Heart right ventricle (tissue), 16 donors: ENCODE results near the gene LRP1. TPM values are rescaled to one million over a fixed set of nuclear protein-coding genes. Genes with fewer than 3 reads are reported as not detected.

Experiments used
- ATAC-seq, 8 donors: fragments of 200-7000 bp; cut with Tn5 transposase; one replicate each; pipeline ENCODE4 v1.9.1; 2020; ENCODE audit warnings: mild to moderate bottlenecking in 8 of 8, moderate library complexity in 8 of 8, moderate number of reproducible peaks in 1 of 8
- DNase-seq, 2 donors: peaks; one replicate each; pipeline ENCODE4 v3.0.0-alpha.2; 2020
- H3K27ac ChIP-seq, 10 donors: fragments of 200-600 bp; sonication (generic) in 2 of 10; one replicate each; pipeline versions ENCODE4 v1.5.0 to v1.8.0; 2020 to 2022; ENCODE audit warnings: mild to moderate bottlenecking in 3 of 10
- H3K27me3 ChIP-seq, 7 donors: fragments of 200-600 bp; one replicate each; pipeline ENCODE4 v1.8.0; 2021 to 2022; ENCODE audit warnings: mild to moderate bottlenecking in 2 of 7
- H3K36me3 ChIP-seq, 9 donors: fragments of 200-600 bp; sonication (generic) in 1 of 9; one replicate each; pipeline versions ENCODE4 v1.5.0 to v1.8.0; 2020 to 2022; ENCODE audit warnings: mild to moderate bottlenecking in 2 of 9
- H3K4me1 ChIP-seq, 9 donors: fragments of 200-600 bp; sonication (generic) in 1 of 9; one replicate each; pipeline versions ENCODE4 v1.5.0 to v1.8.0; 2020 to 2022; ENCODE audit warnings: mild to moderate bottlenecking in 4 of 9
- H3K4me3 ChIP-seq, 10 donors: fragments of 200-600 bp; sonication (generic) in 2 of 10; one replicate each; pipeline versions ENCODE4 v1.5.0 to v1.8.0; 2020 to 2022; ENCODE audit warnings: mild to moderate bottlenecking in 7 of 10, moderate library complexity in 2 of 10
- H3K9me3 ChIP-seq, 11 donors: fragments of 200-600 bp in 10 of 11; sonication (generic) in 2 of 11; one replicate each; pipeline versions ENCODE4 v1.5.0 to v1.8.0; 2013 to 2022; ENCODE audit warnings: mild to moderate bottlenecking in 2 of 11, control low read depth in 1 of 11, moderate library complexity in 1 of 11
- CTCF ChIP-seq, 9 donors: fragments of 200-600 bp; sonication (generic) in 2 of 9; IDR thresholded peaks; one replicate each; pipeline versions ENCODE4 v1.5.0 to v1.8.0; 2021 to 2022; ENCODE audit warnings: antibody characterized with exemption in 9 of 9, mild to moderate bottlenecking in 5 of 9, moderate library complexity in 1 of 9
- WGBS, 2 donors: extraction: QIAGEN DNeasy Blood & Tissue Kit; methylation state at CpG; one replicate each; pipeline ENCODE4 v1.1.7; 2013; ENCODE audit warnings: inconsistent platforms in 1 of 2; 5-methylcytosine and 5-hydroxymethylcytosine counted together
- intact Hi-C, 10 donors: fragments of 100-400 bp; cut with DNase I; formaldehyde crosslinking; loops; one replicate each; pipeline versions ENCODE4 v1.11.1 to v1.14.2; 2022
- polyA plus RNA-seq, 2 donors: library from polyadenylated mRNA; stranded (reverse); fragments of 200-250 nt; gene quantifications; one replicate each; pipeline ENCODE4 v1.2.3, GENCODE V29; 2013
- total RNA-seq, 10 donors: library from RNA; stranded (reverse); fragmentation: NEBNext Ultra II Directional in 3 of 10; extraction: Animal tissue kit (Norgen Biotek cat#: 25700) in 3 of 10; gene quantifications; one replicate each; pipeline versions ENCODE4 v1.2.1 to v1.2.4, GENCODE V29; 2021 to 2023
- donor health status: Arrhythmogenic right ventricular cardiomyopathy.
- donor health status: ischemic (EF 13 %, LVEDD 7.1; RV severe dilation, severe dysfunction).
- donor health status: healthy with polysubstance abuse.
- donor health status: DM: no; HTN: yes; CAD: no.
- donor health status: DM: no; HTN: no; CAD: no.
- donor health status: ischemic (EF 25% LVEDD 6.9; RV normal size, moderate dysfunction).
- donor health status: ischemic (EF 25% LVEDD 5.7; RV mildly dilated, moderate dysfunction).
- donor health status: healthy.
- donor health status: DM: yes; HTN: yes; CAD: no.
- donor health status: Ischemic cardiomyopathy.
- donor health status: ischemic (EF 35%, LVEDD 5.7; RV mildly dilated, moderate dysfunction).
- donor health status: nonischemic (EF 11% LVEDD 7.7; RV severe dilation, severe dysfunction).
- donor health status: DM: yes; HTN: yes; CAD: no.
- donor health status: PGD.
- donor health status: ischemic (EF 29% LVEDD 5.4; RV normal size, mild dysfunction).
- donor health status: nonischemic (EF 23%, LVEDD 6.1; RV moderate dilation, normal function).

The LRP1 gene
- total and polyA plus RNA-seq, 12 donors = 46.3 to 259 (median 69.3) TPM

DNA sequence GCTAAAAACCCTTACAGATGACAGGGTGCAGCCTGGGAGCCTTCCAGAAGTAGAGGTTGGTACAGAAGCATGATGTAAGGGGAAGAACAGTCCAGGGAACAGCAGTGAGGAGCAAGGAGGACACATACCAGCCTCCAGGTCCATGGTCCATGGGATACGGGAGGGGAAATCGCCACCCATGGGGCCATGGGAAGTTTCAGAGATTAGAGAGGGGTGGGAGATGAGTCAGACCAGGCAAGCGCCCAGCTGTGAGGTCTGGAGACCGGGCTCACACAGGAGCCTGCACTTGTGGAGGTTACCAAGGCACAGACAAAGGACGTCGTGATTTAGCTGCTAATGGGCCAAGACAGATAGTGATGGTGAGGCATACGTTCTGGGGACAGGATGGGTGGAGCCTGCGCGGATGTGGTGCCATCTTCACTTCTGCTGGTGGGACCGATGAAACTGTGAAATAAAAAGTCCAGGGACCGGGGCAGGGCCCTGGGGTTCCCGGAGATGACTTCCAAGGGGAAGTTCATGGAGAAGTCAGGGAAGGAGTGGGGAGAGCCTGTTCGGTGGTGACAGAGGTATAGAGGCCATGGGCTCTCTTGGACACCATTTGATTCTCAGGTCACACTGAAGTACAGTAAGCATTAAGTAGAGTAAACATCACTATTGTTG, 36.8 kb downstream of the LRP1 start:
- no peak for TF ChIP-seq CTCF (IDR thresholded peaks at IDR 0.05)
- Histone ChIP-seq H3K36me3 (peaks cover 0 to 100% (median 62%) of the 10 kb centered on the region in 9 donors), H3K9me3 (no peaks in the 10 kb centered on the region), H3K4me1 (peaks cover 0 to 33% (median 0%) of the 10 kb centered on the region in 9 donors), H3K27ac (peak overlapping the region in 1 of 10 donors; percentile 48), H3K27me3 (no peaks in the 10 kb centered on the region), H3K4me3 (no peak overlapping the region)
- ATAC-seq (no peak), DNase-seq (no peak)
- WGBS, 2 donors = 75 to 80% methylated on average over 13 of the region's 13 CpGs
- intact Hi-C loops = no loop called here

GRCh38 chr12:57165741-57166140, 37.5 kb downstream of the LRP1 start:
- no peak overlapping the region for H3K27ac ChIP-seq
- TF ChIP-seq CTCF (IDR thresholded peaks at IDR 0.05) = no peak
- no peaks in the 10 kb centered on the region for H3K27me3 ChIP-seq
- intact Hi-C loops = no loop called here
- peaks cover 0 to 26% (median 0%) of the 10 kb centered on the region in 9 donors for H3K4me1 ChIP-seq
- no peak for DNase-seq
- no peak for ATAC-seq
- 88 to 89% methylated on average over 19 of the region's 19 CpGs for WGBS, 2 donors
- H3K36me3 ChIP-seq = peaks cover 0 to 100% (median 57%) of the 10 kb centered on the region in 9 donors
- no peaks in the 10 kb centered on the region for H3K9me3 ChIP-seq
- H3K4me3 ChIP-seq = no peak overlapping the region

GRCh38 chr12:57166971-57167371, 38.7 kb downstream of the LRP1 start:
- peaks cover 0 to 98% (median 46%) of the 10 kb centered on the region in 9 donors for H3K36me3 ChIP-seq

DNA sequence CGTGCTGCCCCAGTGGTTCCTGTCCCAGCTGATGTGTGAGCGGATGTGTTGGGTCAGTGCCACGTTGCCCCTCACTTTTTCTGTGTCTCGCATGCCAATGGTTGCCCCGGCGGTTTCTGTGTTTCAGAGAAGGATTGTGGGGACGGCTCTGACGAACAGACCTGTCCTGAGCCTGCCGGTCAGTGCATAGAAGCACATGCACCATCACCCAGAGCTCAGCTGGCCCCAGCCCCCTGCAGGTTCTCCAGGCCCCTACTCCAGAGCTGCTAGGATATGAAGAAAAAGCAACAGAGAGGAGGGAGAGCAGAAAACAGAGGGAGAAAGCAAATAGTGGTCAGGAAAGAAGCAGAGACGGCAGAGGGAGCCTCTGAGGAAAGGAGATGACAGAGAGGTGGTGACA, 39.8 kb downstream of the LRP1 start:
- 83 to 87% methylated on average over 10 of the region's 10 CpGs for WGBS, 2 donors
- intact Hi-C loops = no loop called here
- ATAC-seq (no peak), DNase-seq (no peak)
- no peak for TF ChIP-seq CTCF (IDR thresholded peaks at IDR 0.05)
- Histone ChIP-seq H3K4me3 (no peak overlapping the region), H3K9me3 (no peaks in the 10 kb centered on the region), H3K27ac (no peak overlapping the region), H3K36me3 (peaks cover 0 to 97% (median 37%) of the 10 kb centered on the region in 9 donors), H3K27me3 (no peaks in the 10 kb centered on the region), H3K4me1 (peaks cover 0 to 19% (median 0%) of the 10 kb centered on the region in 9 donors)

More at GRCh38 chr12:57166971-57167371, 38.7 kb downstream of the LRP1 start:
- ATAC-seq = no peak
- no peak for DNase-seq
- peaks cover 0 to 27% (median 0%) of the 10 kb centered on the region in 9 donors for H3K4me1 ChIP-seq
- no peak overlapping the region for H3K4me3 ChIP-seq
- 70 to 75% methylated on average over 10 of the region's 10 CpGs for WGBS, 2 donors
- H3K27ac ChIP-seq = no peak overlapping the region
- no peaks in the 10 kb centered on the region for H3K27me3 ChIP-seq
- no peaks in the 10 kb centered on the region for H3K9me3 ChIP-seq
- intact Hi-C loops = no loop called here
- TF ChIP-seq CTCF (IDR thresholded peaks at IDR 0.05) = no peak
